Measurements from ENCODE around the gene PHACTR4. TPM values are rescaled to one million over a fixed set of nuclear protein-coding genes. Genes with fewer than 3 reads are reported as not detected.
"Not testable (repeated sequence)": the region's sequence is repeated elsewhere in the genome, so short reads cannot be mapped to it uniquely, and the experiment has no call there.

The PHACTR4 gene
- total RNA-seq, 1 donor, result 16.3 TPM

GRCh38 chr1:28371010-28371377 is 1.5 kb downstream of the PHACTR4 start:
- H3K4me3 ChIP-seq (ENCODE audit: low read depth, low read length), result peak overlapping the region; percentile 84
- no peak for DNase-seq (ENCODE audit: low read depth)
- TF ChIP-seq CTCF (IDR thresholded peaks at IDR 0.05; ENCODE audit: insufficient read depth, low read length), result no peak

DNA sequence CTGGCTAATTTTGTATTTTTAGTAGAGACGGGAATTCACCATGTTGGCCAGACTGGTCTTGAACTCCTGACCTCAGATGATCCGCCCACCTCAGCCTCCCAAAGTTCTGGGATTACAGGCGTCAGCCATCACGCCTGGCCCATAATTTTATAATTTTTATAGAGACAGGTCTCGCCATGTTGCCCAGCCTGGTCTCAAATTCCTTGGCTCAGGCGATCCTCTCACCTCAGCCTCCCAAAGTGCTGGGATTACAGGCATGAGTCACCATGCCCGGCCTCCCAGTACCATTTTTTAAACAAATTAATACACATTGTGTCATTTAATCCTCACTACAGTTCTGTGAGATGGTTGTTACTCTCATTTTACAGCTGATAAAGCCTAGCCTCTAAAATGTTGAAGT is 3.9 kb downstream of the PHACTR4 start:
- not testable (repeated sequence) for H3K4me3 ChIP-seq (ENCODE audit: low read depth, low read length); DNase-seq (ENCODE audit: low read depth)

DNA sequence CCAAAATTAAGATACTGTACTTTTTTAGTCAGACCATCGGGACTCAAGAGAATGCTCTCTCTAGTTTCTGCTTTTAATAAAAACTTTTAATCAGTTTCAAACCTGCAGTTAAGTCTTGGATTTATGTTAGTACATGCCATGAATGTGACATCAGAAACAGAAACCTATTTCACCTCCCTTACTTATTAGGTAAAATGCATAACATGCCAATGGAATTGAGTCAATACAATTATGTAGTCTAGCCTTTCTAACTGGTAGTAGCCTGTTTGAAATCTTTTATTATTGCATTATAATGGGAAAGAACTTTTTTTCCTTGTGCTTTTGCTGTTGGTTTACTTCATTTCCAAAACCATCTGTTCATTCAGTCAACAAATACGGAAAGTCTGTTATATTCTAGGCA is 4.8 kb downstream of the PHACTR4 start:
- H3K4me3 ChIP-seq (ENCODE audit: low read depth, low read length), result no peak overlapping the region
- peak; percentile 38 for DNase-seq (ENCODE audit: low read depth)
- no peak for TF ChIP-seq CTCF (IDR thresholded peaks at IDR 0.05; ENCODE audit: insufficient read depth, low read length)

GRCh38 chr1:28375598-28375997 is 6.1 kb downstream of the PHACTR4 start:
- not testable (repeated sequence) for DNase-seq (ENCODE audit: low read depth); H3K4me3 ChIP-seq (ENCODE audit: low read depth, low read length)

GRCh38 chr1:28376195-28376594 is 6.7 kb downstream of the PHACTR4 start:
- not testable (repeated sequence) for DNase-seq (ENCODE audit: low read depth); H3K4me3 ChIP-seq (ENCODE audit: low read depth, low read length)

- TF ChIP-seq CTCF (IDR thresholded peaks at IDR 0.05; ENCODE audit: insufficient read depth, low read length), result no peak
- DNase-seq (ENCODE audit: low read depth), result no peak
Observed at GRCh38 chr1:28378906-28379305, 9.4 kb downstream of the PHACTR4 start.

GRCh38 chr1:28380394-28380793 is 10.9 kb downstream of the PHACTR4 start:
- no peak overlapping the region for H3K4me3 ChIP-seq (ENCODE audit: low read depth, low read length)
- no peak for DNase-seq (ENCODE audit: low read depth)
- no peak for TF ChIP-seq CTCF (IDR thresholded peaks at IDR 0.05; ENCODE audit: insufficient read depth, low read length)

More at GRCh38 chr1:28378906-28379305, 9.4 kb downstream of the PHACTR4 start:
- no peak overlapping the region for H3K4me3 ChIP-seq (ENCODE audit: low read depth, low read length)

- H3K4me3 ChIP-seq (ENCODE audit: low read depth, low read length); DNase-seq (ENCODE audit: low read depth): not testable (repeated sequence)
Observed at GRCh38 chr1:28383785-28384184, 14.2 kb downstream of the PHACTR4 start.

DNA sequence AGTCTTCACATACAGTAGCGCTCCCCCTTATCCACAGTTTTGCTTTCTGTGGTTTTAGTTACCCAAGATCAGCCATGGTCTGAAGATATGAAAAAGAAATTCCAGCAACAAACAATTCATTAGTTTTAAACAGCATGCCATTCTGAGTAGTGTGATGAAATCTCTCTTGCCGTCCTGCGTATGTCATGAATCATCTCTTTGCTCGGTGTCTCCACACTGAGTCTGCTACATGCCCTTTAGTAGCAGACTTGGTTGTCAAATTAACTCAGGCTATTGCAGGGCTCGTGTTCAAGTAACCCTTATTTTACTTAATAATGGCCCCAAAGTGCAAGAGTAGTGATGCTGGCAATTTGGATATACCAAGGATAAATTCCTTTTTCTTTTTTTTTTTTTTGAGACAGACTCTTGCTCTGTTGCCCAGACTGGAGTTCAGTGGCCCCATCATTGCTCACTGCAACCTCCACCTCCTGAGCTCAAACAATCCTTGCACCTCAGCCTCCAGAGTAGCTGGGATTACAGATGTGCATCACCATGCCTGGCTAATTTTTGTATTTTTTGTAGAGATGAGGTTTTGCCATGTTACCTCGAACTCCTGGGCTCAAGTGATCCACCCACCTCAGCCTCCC is 22.6 kb downstream of the PHACTR4 start:
- peak; percentile 94 for DNase-seq (ENCODE audit: low read depth)
- no peak for TF ChIP-seq CTCF (IDR thresholded peaks at IDR 0.05; ENCODE audit: insufficient read depth, low read length)
- no peak overlapping the region for H3K4me3 ChIP-seq (ENCODE audit: low read depth, low read length)

All from fibroblast of the aortic adventitia (primary cell).